ENCODE results near the gene SDR9C7. TPM values are rescaled to one million over a fixed set of nuclear protein-coding genes. Genes with fewer than 3 reads are reported as not detected.
"Not testable (repeated sequence)": the region's sequence is repeated elsewhere in the genome, so short reads cannot be mapped to it uniquely, and the experiment has no call there.

SDR9C7 gene
- polyA plus RNA-seq, 1 experiment, result not detected

GRCh38 chr12:56905852-56906251 is 28.4 kb downstream of the SDR9C7 start:
- no peak for DNase-seq (ENCODE audit: low read depth)
- no peak for TF ChIP-seq CTCF (IDR thresholded peaks at IDR 0.05; ENCODE audit: insufficient read depth, low read depth, low read length)

GRCh38 chr12:56903374-56903773 is 30.8 kb downstream of the SDR9C7 start:
- POLR2A ChIA-PET, result no interaction called here
- H3K36me3 ChIP-seq (ENCODE audit: control insufficient read depth, insufficient read depth, low read length), result no peaks in the 10 kb centered on the region
- H3K27me3 ChIP-seq (ENCODE audit: control insufficient read depth, insufficient read depth, low read length), result no peaks in the 10 kb centered on the region
- DNase-seq (ENCODE audit: low read depth), result no peak
- H3K4me3 ChIP-seq (ENCODE audit: low read depth, low read length), result no peak overlapping the region
- CTCF ChIA-PET, result no interaction called here
- no peak for TF ChIP-seq CTCF (IDR thresholded peaks at IDR 0.05; ENCODE audit: insufficient read depth, low read depth, low read length)

More at GRCh38 chr12:56905852-56906251, 28.4 kb downstream of the SDR9C7 start:
- ChIA-PET CTCF (no interaction called here), POLR2A (no interaction called here)
- Histone ChIP-seq H3K4me3 (ENCODE audit: low read depth, low read length) (no peak overlapping the region), H3K36me3 (ENCODE audit: control insufficient read depth, insufficient read depth, low read length) (no peaks in the 10 kb centered on the region), H3K27me3 (ENCODE audit: control insufficient read depth, insufficient read depth, low read length) (no peaks in the 10 kb centered on the region)

GRCh38 chr12:56901313-56901712 is 32.9 kb downstream of the SDR9C7 start:
- CTCF ChIA-PET; H3K27me3 ChIP-seq (ENCODE audit: control insufficient read depth, insufficient read depth, low read length); DNase-seq (ENCODE audit: low read depth); POLR2A ChIA-PET; H3K36me3 ChIP-seq (ENCODE audit: control insufficient read depth, insufficient read depth, low read length); H3K4me3 ChIP-seq (ENCODE audit: low read depth, low read length): not testable (repeated sequence)

DNA sequence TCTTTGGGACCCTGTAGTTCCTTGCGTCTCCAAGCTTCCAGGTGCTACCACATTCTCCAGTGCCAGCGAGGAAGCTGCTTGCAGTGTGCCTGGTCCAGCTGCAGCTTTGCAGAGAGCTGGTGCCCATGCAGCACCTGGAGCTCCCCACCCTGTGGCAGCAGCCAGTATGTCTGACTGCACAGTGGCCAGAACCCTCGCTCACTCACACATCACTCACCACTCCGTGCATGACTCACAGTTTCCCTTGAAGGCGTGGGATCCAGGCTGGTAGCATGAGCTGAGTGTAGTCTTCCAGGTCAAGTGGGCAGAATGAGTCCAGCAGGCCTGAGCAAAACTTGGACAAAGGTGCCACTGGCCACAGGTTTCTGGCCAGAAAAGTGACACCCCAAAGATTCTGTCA is 33.6 kb downstream of the SDR9C7 start:
- no peak for TF ChIP-seq CTCF (IDR thresholded peaks at IDR 0.05; ENCODE audit: insufficient read depth, low read depth, low read length)
- no peaks in the 10 kb centered on the region for H3K27me3 ChIP-seq (ENCODE audit: control insufficient read depth, insufficient read depth, low read length)
- POLR2A ChIA-PET, result no interaction called here
- no peaks in the 10 kb centered on the region for H3K36me3 ChIP-seq (ENCODE audit: control insufficient read depth, insufficient read depth, low read length)
- DNase-seq (ENCODE audit: low read depth), result no peak
- H3K4me3 ChIP-seq (ENCODE audit: low read depth, low read length), result no peak overlapping the region
- CTCF ChIA-PET, result interaction anchor here (1.5 kb wide), 1 partner anchor 138 kb away, joined by 3 read pairs; no protein-coding TSS in a partner anchor

DNA sequence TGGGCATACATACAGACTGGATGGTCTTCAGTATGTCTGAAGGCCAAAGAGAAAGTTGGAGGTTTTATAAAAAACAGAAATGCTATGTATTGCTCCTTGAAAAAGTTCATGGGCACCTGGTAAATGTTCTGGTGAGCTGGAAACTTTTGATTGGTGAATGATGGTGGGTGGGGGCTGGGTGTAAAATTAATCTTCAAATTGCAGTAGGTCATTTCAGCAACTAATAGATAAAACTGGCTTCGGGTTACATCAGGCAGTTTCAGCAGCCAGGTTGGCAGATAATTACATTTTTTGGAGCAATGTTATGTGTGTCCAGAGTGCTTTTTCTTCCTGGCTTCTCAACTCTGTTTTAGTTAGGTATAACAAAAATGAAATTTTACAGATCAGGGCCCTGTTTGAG is 35.3 kb downstream of the SDR9C7 start:
- TF ChIP-seq CTCF (IDR thresholded peaks at IDR 0.05; ENCODE audit: insufficient read depth, low read depth, low read length), result no peak
- DNase-seq (ENCODE audit: low read depth), result no peak
- ChIA-PET CTCF (interaction anchor here (1.5 kb wide), 1 partner anchor 136 kb away, joined by 3 read pairs; no protein-coding TSS in a partner anchor), POLR2A (no interaction called here)
- Histone ChIP-seq H3K4me3 (ENCODE audit: low read depth, low read length) (no peak overlapping the region), H3K36me3 (ENCODE audit: control insufficient read depth, insufficient read depth, low read length) (no peaks in the 10 kb centered on the region), H3K27me3 (ENCODE audit: control insufficient read depth, insufficient read depth, low read length) (no peaks in the 10 kb centered on the region)

DNA sequence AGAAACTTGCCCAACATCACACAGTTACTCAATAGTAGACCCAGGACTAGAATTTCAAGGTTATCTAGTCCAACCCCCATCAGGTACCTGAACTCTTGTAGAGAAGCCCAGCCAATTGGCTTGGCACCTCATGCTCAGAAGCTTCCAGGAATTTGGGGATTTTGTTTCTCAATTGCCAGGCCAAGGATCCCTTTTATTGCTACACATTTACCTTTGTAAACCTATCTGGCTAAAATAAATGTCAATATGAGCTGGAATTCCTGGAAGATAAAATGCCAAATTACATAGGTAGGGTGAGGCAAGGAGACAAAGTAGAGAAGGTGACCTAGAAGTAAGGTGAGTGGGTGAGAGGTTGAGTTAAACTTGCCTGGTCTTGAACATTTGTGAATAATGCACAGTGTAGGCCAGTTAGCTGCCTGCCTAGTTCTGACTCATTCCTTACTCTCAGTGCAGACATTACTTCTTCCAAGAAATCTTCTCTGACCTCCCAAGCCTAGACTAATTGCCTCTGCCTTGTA is 36.3 kb downstream of the SDR9C7 start:
- POLR2A ChIA-PET, result no interaction called here

More for the DNA sequence above, 36.3 kb downstream of the SDR9C7 start:
- CTCF ChIA-PET, result no interaction called here
- Histone ChIP-seq H3K36me3 (ENCODE audit: control insufficient read depth, insufficient read depth, low read length) (no peaks in the 10 kb centered on the region), H3K4me3 (ENCODE audit: low read depth, low read length) (no peak overlapping the region), H3K27me3 (ENCODE audit: control insufficient read depth, insufficient read depth, low read length) (no peaks in the 10 kb centered on the region)
- no peak for DNase-seq (ENCODE audit: low read depth)
- TF ChIP-seq CTCF (IDR thresholded peaks at IDR 0.05; ENCODE audit: insufficient read depth, low read depth, low read length), result no peak

Measured in BJ (cell line).